Stimulated activated CD8-positive, alpha-beta memory T cell treated with anti-CD3 and anti-CD28 coated beads, Interleukin-4, amount 100 ng/mL, for 24 hours (primary cell): ENCODE data around the gene NPY4R2.
"Not testable (repeated sequence)": the region's sequence is repeated elsewhere in the genome, so short reads cannot be mapped to it uniquely, and the experiment has no call there.

Experiments used
- DNase-seq: peaks from one replicate; pipeline ENCODE4 v3.0.0-alpha.2; 2020; ENCODE audit warnings: low read depth

NPY4R2 gene

GRCh38 chr10:47932824-47933223, 14.4 kb downstream of the NPY4R2 start:
- not testable (repeated sequence) for DNase-seq

- not testable (repeated sequence) for DNase-seq
Measured at GRCh38 chr10:47933462-47933861, 15.0 kb downstream of the NPY4R2 start.

- DNase-seq = not testable (repeated sequence)
Measured at GRCh38 chr10:47936772-47937228, 18.3 kb downstream of the NPY4R2 start.

GRCh38 chr10:47937634-47938033, 19.2 kb downstream of the NPY4R2 start:
- DNase-seq = not testable (repeated sequence)

GRCh38 chr10:47940821-47941220, 22.4 kb downstream of the NPY4R2 start:
- not testable (repeated sequence) for DNase-seq

GRCh38 chr10:47941379-47941778, 22.9 kb downstream of the NPY4R2 start:
- DNase-seq = not testable (repeated sequence)

GRCh38 chr10:47942351-47943019, 24.0 kb downstream of the NPY4R2 start:
- DNase-seq = not testable (repeated sequence)

GRCh38 chr10:47943328-47943727, 24.9 kb downstream of the NPY4R2 start:
- not testable (repeated sequence) for DNase-seq

GRCh38 chr10:47947424-47947823, 29.0 kb downstream of the NPY4R2 start:
- DNase-seq = not testable (repeated sequence)

- DNase-seq = not testable (repeated sequence)
Measured at GRCh38 chr10:47957158-47957557, 38.7 kb downstream of the NPY4R2 start.

- not testable (repeated sequence) for DNase-seq
Measured at GRCh38 chr10:47959677-47960076, 41.2 kb downstream of the NPY4R2 start.

GRCh38 chr10:47960699-47961098, 42.2 kb downstream of the NPY4R2 start:
- not testable (repeated sequence) for DNase-seq

GRCh38 chr10:47962785-47963184, 44.3 kb downstream of the NPY4R2 start:
- not testable (repeated sequence) for DNase-seq

- not testable (repeated sequence) for DNase-seq
Measured at GRCh38 chr10:47964280-47965063, 46.0 kb downstream of the NPY4R2 start.

GRCh38 chr10:47968988-47969387, 50.5 kb downstream of the NPY4R2 start:
- not testable (repeated sequence) for DNase-seq

GRCh38 chr10:47970047-47970446, 51.6 kb downstream of the NPY4R2 start:
- not testable (repeated sequence) for DNase-seq

GRCh38 chr10:47971598-47971997, 53.1 kb downstream of the NPY4R2 start:
- DNase-seq = not testable (repeated sequence)

- DNase-seq = not testable (repeated sequence)
Measured at GRCh38 chr10:47972077-47972476, 53.6 kb downstream of the NPY4R2 start.
